Measurements from ENCODE around the gene CTDSP1.

DNA sequence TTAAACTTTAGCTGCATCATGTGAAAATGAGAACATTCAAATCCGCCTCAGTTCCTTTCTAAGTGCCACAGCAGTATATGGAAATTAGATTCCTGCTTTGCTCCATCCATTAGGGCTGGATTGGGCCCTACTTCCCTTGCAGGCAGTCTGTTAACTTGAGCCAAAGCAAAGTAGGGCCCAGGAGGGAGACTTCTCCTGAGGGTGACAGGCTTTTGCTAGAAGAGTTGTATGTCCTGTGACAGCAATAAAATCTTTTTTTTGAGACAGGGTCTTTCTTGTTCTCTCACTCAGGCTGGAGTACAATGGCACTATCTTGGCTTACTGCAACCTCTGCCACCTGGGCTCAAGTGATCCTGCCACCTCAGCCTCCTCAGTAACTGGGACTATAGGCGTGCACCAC is 47.4 kb downstream of the CTDSP1 start:
- TF ChIP-seq CTCF (IDR thresholded peaks at IDR 0.05): no peak
- no peak for TF ChIP-seq POLR2A (IDR thresholded peaks at IDR 0.05)

Data from ovary (tissue), 3 donors.